Neural crest cell (in vitro differentiated cells): ENCODE results near the gene OPN1MW. TPM values are rescaled to one million over a fixed set of nuclear protein-coding genes. Genes with fewer than 3 reads are reported as not detected.
"Not testable (repeated sequence)": the region's sequence is repeated elsewhere in the genome, so short reads cannot be mapped to it uniquely, and the experiment has no call there.

Experiments used
- DNase-seq: peaks from one replicate; pipeline ENCODE4 v3.0.0; 2021; ENCODE audit warnings: low read depth, mixed read lengths, low spot score
- H3K27ac Mint-ChIP-seq: one replicate; pipeline ENCODE4 v1.8.0; 2021; ENCODE audit warnings: mild to moderate bottlenecking, mixed read lengths; ENCODE audit not compliant: unreplicated experiment
- H3K27me3 Mint-ChIP-seq: 2 replicates; pipeline ENCODE4 v1.8.0; 2021; ENCODE audit warnings: low read depth, mild to moderate bottlenecking, mixed read lengths
- H3K36me3 Mint-ChIP-seq: 2 replicates; pipeline ENCODE4 v1.8.0; 2021; ENCODE audit warnings: low read depth, mild to moderate bottlenecking, mixed read lengths
- H3K4me1 Mint-ChIP-seq: 2 replicates; pipeline ENCODE4 v1.8.0; 2021; ENCODE audit warnings: mixed read lengths
- H3K4me3 Mint-ChIP-seq: one replicate; pipeline ENCODE4 v1.8.0; 2021; ENCODE audit warnings: mild to moderate bottlenecking, mixed read lengths
- H3K9me3 Mint-ChIP-seq: 2 replicates; pipeline ENCODE4 v1.8.0; 2021; ENCODE audit warnings: mixed read lengths
- total RNA-seq: library from RNA; stranded (reverse); gene quantifications from 2 replicates; pipeline ENCODE4 v1.2.1, GENCODE V29; 2021
- TF ChIP-seq, protein P1 (sequence below): fragments of 200-600 bp; sonication (generic); conservative IDR thresholded peaks from 2 replicates; pipeline ENCODE4 v1.5.0; 2021; ENCODE audit warnings: antibody characterized with exemption, mild to moderate bottlenecking

OPN1MW gene
- total RNA-seq, 1 donor from 2014 or later = not detected

DNA sequence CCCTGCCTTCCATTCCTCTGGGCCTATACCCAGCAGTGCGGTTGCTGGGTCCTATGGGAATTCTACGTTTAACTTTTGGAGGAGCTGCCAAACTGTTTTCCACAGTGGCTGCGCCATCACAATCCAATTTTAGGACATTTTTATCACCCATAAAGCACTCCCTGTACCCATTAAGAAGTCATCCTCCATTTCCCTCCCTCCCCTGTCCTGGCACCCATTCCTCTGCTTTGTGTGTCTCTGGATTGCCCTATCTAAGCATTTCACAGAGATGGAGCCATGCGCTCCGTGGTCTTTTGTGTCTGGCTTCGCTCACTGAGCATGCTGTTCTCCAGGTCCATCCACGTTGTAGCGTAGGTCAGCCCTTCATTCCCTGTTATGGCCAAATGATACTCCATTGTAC, 40.0 kb upstream of the OPN1MW start:
- DNase-seq = no peak
- TF ChIP-seq, protein P1, sequence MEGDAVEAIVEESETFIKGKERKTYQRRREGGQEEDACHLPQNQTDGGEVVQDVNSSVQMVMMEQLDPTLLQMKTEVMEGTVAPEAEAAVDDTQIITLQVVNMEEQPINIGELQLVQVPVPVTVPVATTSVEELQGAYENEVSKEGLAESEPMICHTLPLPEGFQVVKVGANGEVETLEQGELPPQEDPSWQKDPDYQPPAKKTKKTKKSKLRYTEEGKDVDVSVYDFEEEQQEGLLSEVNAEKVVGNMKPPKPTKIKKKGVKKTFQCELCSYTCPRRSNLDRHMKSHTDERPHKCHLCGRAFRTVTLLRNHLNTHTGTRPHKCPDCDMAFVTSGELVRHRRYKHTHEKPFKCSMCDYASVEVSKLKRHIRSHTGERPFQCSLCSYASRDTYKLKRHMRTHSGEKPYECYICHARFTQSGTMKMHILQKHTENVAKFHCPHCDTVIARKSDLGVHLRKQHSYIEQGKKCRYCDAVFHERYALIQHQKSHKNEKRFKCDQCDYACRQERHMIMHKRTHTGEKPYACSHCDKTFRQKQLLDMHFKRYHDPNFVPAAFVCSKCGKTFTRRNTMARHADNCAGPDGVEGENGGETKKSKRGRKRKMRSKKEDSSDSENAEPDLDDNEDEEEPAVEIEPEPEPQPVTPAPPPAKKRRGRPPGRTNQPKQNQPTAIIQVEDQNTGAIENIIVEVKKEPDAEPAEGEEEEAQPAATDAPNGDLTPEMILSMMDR = no peak
- H3K9me3 Mint-ChIP-seq = no peaks in the 10 kb centered on the region

DNA sequence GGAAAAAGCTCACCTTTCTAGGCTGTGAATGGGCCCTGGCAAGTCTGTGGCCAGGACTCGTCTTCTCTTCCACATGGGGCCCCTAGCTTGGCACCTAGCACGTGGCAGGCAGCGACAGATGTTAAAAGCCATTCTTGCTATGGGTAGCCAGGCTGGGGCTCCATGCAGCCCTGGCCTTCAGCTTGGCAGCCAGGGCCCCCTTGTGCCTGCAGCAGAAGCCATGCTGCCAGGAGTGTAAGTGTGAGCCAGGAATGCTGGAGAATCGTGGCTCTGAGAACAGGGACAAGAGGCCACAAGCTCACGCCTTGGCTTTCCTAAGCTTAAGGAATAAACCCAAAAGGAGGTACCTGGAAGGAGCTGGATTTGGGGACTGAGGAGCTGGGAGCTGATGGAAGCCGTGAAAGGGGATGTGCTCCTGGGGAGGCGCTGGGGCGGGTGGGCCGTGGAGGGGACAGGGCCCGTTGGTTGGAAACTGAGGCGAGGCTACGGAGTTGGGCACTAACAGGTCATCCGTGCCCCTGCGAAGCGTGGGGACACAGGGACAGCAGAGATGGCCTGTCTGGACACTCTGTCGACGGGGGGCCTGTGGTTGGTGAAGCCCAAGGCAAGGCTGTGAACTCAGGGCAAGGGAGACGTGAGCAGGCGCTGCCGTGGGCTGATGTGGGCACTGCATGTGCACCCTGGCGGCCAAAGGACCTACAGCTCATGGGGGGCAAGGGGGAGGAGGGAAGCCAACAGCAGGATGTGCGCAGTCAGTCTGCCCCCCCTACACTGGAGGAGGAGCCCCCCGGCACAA, 39.2 kb upstream of the OPN1MW start:
- Mint-ChIP-seq H3K4me1 (no peaks in the 10 kb centered on the region), H3K27me3 (no peaks in the 10 kb centered on the region), H3K36me3 (no peaks in the 10 kb centered on the region), H3K27ac (no peak overlapping the region), H3K4me3 (no peak overlapping the region), H3K9me3 (no peaks in the 10 kb centered on the region)
- TF ChIP-seq, protein P1 = no peak
- DNase-seq = no peak

More for the DNA sequence above, 40.0 kb upstream of the OPN1MW start:
- Mint-ChIP-seq H3K27me3 (no peaks in the 10 kb centered on the region), H3K36me3 (no peaks in the 10 kb centered on the region), H3K4me3 (no peak overlapping the region), H3K4me1 (no peaks in the 10 kb centered on the region), H3K27ac (no peak overlapping the region)

DNA sequence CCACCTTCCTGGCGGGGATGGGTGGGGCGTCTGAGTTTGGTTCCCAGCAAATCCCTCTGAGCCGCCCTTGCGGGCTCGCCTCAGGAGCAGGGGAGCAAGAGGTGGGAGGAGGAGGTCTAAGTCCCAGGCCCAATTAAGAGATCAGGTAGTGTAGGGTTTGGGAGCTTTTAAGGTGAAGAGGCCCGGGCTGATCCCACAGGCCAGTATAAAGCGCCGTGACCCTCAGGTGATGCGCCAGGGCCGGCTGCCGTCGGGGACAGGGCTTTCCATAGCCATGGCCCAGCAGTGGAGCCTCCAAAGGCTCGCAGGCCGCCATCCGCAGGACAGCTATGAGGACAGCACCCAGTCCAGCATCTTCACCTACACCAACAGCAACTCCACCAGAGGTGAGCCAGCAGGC, 38.4 kb upstream of the OPN1MW start, which contains the start of gene OPN1LW:
TSS of gene OPN1LW (plus strand) at position 234 of the 400 bp plus-strand sequence. CDS start at position 275, 41 bp downstream.
- not testable (repeated sequence) for H3K4me1 Mint-ChIP-seq, DNase-seq, H3K27me3 Mint-ChIP-seq, H3K27ac Mint-ChIP-seq, H3K36me3 Mint-ChIP-seq, H3K4me3 Mint-ChIP-seq, H3K9me3 Mint-ChIP-seq

DNA sequence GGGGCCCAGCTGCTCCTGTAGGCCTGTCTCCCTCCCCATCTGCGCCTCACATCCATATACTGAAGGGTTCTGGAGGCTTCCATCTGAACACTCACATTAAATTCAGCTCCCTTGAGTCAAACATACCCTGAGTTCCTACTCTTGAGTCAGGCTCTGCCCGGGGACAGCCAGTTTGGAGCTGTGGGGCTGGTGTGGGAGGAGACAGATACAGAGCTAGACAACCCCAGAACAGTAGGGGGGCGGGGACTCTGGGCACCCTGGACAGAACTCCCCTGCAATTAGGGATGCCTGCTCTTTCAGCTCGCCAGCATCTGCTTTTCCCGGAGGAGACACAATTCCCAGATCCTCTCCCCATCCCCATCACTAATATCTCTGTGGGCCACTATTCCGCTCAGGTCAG, 31.4 kb upstream of the OPN1MW start:
- not testable (repeated sequence) for H3K27ac Mint-ChIP-seq, H3K4me1 Mint-ChIP-seq, H3K36me3 Mint-ChIP-seq, H3K9me3 Mint-ChIP-seq, H3K27me3 Mint-ChIP-seq, DNase-seq, H3K4me3 Mint-ChIP-seq

DNA sequence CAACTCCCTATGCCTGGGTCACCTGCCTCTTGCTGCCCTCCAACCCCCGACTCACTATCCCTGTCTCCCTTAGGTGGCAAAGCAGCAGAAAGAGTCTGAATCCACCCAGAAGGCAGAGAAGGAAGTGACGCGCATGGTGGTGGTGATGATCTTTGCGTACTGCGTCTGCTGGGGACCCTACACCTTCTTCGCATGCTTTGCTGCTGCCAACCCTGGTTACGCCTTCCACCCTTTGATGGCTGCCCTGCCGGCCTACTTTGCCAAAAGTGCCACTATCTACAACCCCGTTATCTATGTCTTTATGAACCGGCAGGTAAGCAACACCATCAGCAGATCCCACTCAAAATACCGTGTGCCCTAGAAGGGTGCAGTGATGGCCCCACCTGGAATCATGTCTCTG, 26.2 kb upstream of the OPN1MW start:
- not testable (repeated sequence) for H3K4me3 Mint-ChIP-seq, H3K4me1 Mint-ChIP-seq, H3K9me3 Mint-ChIP-seq, DNase-seq, H3K36me3 Mint-ChIP-seq, H3K27ac Mint-ChIP-seq, H3K27me3 Mint-ChIP-seq

DNA sequence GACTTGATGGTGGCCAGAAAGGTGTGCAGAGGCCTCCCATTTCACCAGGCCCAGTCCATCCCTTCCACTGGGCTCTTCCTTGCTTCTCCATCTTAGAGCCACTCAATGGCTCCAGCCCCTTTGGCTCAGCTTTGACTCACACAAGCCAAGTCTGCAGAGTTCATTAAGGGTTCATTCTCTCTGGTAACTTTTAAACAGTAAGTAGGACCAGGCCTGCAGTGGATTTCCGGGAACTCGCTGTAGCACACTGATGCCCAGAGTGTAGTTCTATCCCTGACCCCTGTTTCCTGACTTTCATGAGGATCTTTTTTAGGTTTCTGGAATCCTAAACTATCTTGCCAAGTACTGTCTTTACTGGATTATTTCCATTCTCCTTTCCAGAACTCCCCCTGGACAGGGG, 25.2 kb upstream of the OPN1MW start:
- DNase-seq, H3K4me3 Mint-ChIP-seq, H3K36me3 Mint-ChIP-seq, H3K27ac Mint-ChIP-seq, H3K27me3 Mint-ChIP-seq, H3K9me3 Mint-ChIP-seq, H3K4me1 Mint-ChIP-seq: not testable (repeated sequence)

DNA sequence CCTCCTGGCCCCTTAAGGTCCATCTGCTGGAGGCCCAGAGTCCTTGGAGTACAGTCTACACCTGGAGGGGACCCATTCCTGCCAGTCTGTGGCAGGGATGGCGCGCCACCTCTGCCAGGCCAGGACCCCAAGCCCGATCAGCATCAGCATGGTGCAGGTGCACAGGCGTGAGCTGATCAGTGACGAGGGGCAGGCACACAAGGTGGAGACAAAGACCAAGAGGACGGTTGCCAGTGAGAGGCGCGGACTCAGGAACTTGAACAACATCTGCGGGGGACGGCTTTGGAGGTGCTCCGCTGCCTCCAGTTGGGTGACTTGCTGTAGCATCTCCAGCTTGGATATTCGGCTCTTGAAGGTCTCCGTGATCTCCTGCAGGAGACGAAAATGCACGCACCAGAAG, 23.1 kb upstream of the OPN1MW start:
- H3K36me3 Mint-ChIP-seq, DNase-seq, H3K27me3 Mint-ChIP-seq, H3K27ac Mint-ChIP-seq, H3K4me1 Mint-ChIP-seq, H3K9me3 Mint-ChIP-seq, H3K4me3 Mint-ChIP-seq: not testable (repeated sequence)

DNA sequence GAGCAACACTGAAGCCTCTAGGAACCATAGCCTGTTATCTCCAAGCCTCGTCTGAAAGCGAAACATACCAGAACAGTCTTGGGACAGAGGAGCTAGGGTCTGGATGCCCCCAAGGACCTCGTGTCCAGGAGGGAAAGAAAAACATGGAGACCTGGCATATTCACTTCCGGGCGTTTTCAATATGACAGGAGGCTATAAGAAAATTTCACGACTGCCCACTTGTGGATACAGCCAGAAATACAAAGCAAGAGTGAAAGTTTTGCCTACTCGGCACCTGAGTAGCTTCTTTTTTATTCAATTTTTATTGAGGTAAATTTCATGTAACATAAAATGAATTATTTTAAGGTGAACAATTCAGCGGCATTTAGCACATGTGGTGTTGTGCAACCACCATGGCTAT, 17.5 kb upstream of the OPN1MW start:
- not testable (repeated sequence) for DNase-seq, H3K4me3 Mint-ChIP-seq, H3K27me3 Mint-ChIP-seq, H3K27ac Mint-ChIP-seq, H3K36me3 Mint-ChIP-seq, H3K4me1 Mint-ChIP-seq, H3K9me3 Mint-ChIP-seq

DNA sequence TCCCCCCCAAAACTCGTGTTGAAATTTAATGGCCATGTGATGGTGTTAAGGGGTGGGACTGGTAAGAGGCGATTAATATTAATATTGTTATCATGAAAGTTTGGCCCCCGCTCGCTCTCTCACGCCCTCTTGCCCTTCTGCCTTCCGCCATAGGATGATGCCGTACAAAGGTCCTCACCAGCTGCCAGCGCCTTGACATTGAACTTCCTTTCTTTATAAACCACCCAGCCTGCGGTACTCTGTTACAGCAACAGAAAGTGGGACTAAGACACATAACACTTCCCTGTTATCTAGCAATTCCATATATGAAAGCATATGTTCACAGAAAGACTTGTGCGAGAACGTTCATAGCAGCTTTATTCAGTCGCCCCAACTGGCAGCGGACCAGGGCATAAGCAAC, 14.0 kb upstream of the OPN1MW start:
- H3K27me3 Mint-ChIP-seq, H3K27ac Mint-ChIP-seq, H3K4me1 Mint-ChIP-seq, H3K36me3 Mint-ChIP-seq, H3K9me3 Mint-ChIP-seq, H3K4me3 Mint-ChIP-seq, DNase-seq: not testable (repeated sequence)

DNA sequence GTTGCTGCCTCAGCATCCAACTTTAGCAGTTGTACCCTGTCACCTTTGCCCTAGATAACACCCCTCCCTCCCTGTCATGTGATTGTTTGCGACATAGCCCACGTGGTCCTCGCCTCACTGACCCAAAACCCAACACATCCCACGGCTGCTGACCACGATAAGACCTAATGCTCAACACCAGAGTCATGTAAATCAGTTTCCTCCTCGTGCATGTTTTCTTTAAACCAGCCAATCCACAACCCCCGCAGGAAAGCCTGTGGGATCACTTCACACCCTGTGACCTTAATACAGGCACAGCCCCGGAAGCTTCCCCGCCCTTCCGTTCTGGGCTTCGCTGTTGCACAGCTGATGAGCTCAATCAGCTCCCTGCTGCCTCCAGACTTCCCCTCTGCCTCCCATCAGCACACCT, 9.9 kb upstream of the OPN1MW start:
- H3K36me3 Mint-ChIP-seq, H3K9me3 Mint-ChIP-seq, DNase-seq, H3K4me3 Mint-ChIP-seq, H3K27me3 Mint-ChIP-seq, H3K27ac Mint-ChIP-seq, H3K4me1 Mint-ChIP-seq: not testable (repeated sequence)

DNA sequence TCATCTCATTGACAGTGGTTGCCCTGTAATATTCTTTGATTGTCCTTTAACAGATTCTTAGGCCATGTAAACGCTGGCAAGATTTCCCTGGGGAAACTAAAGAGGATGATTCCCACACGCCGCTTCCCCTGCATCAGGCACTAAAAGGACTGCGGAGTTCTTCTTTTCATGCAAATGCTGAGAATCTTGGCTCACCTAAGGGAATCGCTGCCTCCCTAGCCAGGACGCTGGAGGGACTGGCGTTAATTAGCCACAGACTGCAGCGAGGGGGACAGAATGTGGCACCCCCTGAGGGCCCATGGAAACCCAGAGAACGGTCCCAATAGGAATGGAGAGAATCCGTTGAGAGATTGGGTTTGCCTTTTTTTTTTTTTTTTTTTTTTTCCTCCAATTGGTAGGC, 8.0 kb upstream of the OPN1MW start:
- not testable (repeated sequence) for H3K9me3 Mint-ChIP-seq, H3K4me3 Mint-ChIP-seq, DNase-seq, H3K27me3 Mint-ChIP-seq, H3K36me3 Mint-ChIP-seq, H3K27ac Mint-ChIP-seq, H3K4me1 Mint-ChIP-seq

DNA sequence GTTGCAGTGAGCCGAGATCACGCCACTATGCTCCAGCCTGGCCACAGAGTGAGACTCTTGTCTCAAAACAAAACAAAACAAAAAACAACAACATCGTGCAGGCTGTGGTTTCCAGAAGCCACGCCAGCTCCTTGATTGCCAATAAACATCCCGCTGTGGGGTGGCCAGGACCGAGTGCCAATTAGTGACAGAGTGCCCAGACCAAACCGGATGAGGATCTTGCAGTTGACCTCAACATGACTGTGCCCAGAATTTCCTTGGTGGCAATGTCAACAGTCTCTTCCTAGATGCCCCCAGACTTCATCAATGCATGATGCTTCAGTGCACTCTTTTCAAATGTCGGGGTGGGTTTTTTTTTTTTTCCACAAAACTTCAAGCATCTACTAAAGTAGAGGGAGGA, 1.4 kb downstream of the OPN1MW start:
- not testable (repeated sequence) for H3K4me3 Mint-ChIP-seq, DNase-seq, H3K4me1 Mint-ChIP-seq, H3K36me3 Mint-ChIP-seq, H3K9me3 Mint-ChIP-seq, H3K27me3 Mint-ChIP-seq, H3K27ac Mint-ChIP-seq
